HG03520 (cell line): ENCODE data around the gene PRKG1.

ENCODE experiments used
- ATAC-seq: cut with Tn5 transposase; IDR thresholded peaks from one replicate; pipeline ENCODE4 v1.9.1; 2021; ENCODE audit warnings: mild to moderate bottlenecking, moderate library complexity; ENCODE audit not compliant: unreplicated experiment

Gene PRKG1

GRCh38 chr10:52313933-52314821 lies 1239.9 kb downstream of the PRKG1 start, which contains the start of gene DKK1:
Gene DKK1 (plus strand): TSS chr10:52314281. CDS start chr10:52314435, 154 bp downstream.
- peak; percentile 61 for ATAC-seq

- ATAC-seq = no peak
Measured at GRCh38 chr10:52314822-52315552, 1240.7 kb downstream of the PRKG1 start.

DNA sequence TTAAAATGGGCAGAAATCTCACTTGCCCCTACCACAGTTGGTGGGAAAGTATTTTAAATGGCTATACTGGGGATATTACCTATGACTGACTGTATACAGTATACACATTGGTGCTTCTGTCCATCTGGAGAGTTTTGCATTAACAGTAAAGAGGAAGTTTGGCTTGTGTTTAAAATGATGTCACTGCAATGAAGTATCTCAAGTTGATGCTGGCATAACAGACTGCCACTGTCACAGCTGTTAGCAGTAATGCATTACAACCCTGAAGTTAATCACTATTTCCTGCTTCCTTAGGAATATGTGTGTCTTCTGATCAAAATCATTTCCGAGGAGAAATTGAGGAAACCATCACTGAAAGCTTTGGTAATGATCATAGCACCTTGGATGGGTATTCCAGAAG lies 1241.7 kb downstream of the PRKG1 start:
- no peak for ATAC-seq

DNA sequence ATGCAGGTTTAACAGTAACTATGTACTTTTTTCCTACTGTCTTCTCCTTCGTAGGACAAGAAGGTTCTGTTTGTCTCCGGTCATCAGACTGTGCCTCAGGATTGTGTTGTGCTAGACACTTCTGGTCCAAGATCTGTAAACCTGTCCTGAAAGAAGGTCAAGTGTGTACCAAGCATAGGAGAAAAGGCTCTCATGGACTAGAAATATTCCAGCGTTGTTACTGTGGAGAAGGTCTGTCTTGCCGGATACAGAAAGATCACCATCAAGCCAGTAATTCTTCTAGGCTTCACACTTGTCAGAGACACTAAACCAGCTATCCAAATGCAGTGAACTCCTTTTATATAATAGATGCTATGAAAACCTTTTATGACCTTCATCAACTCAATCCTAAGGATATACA lies 1242.2 kb downstream of the PRKG1 start:
- no peak for ATAC-seq

DNA sequence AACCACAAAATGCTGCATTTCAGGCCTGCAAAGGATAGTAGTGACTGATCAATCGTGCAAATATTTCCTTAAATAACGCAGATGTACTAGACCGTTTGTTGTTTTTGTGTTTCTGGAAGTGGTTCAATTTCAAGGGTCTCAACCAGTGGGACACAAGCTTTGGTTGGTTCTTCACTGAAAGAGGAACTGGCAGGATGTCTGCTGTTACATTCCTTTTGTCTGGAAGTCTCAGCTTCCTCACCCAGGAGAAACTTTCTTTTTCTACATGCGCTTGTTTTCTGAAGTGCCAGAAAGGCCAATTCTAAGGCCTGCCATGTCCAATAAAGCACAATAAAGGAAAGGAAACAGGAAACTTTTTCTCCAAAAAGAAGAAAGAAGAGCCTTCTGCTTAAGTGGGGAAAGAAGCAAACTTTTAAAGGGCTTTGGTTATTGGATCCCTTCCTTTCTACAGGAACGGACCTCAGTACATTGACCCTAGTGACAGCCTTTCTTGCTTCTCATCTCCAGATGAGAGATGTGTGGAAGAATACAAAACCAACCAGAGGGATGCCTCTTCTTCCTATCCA lies 1243.9 kb downstream of the PRKG1 start:
- ATAC-seq = no peak

DNA sequence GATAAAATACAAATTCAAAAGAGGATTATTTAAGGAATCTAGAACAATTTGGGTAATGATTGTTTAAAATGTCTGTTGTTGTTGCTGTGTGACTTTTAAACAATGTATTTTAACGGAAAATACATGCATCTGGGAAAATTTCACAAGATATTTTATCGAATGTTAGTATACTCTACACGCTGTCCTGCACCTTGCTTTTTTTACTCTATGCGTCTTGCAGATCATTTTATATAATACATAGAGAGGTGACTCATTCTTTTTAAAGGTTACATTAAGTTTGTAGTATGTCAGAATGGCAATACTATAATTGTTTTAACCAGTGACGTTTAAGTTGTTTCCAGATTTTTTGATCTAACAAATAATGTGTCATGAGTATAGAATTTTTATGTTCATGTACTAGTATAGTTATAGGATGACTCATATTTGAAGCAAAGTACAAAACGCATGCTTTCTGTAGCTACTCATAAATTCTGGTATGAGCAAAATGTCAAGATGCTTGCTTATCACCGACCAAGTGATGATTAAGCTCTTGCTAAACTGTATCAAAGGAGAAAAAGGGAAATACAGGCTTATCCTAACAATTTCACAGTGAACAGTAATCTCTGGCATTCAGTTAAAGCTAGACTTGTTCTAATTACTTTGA lies 1244.7 kb downstream of the PRKG1 start:
- no peak for ATAC-seq

GRCh38 chr10:52319926-52320325 lies 1245.6 kb downstream of the PRKG1 start:
- no peak for ATAC-seq

DNA sequence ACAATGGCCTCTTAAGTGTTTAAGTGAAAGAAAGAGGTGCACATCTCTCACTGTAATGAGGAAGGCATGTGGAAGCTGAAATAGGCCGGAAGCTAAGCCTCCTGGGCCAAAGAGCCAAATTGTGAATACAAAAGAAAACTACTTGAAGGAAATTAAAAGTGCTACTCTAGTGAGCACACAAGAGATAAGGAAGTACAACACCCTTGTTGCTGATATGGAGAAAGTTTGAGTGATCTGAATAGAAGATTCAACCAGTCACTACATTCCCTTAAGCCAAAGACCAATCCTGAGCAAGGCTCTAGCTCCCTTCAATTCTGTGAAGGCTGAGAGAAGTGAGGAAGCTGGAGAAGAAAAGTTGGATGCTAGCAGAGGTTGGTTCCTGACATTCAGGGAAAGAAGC lies 1248.0 kb downstream of the PRKG1 start:
- no peak for ATAC-seq

DNA sequence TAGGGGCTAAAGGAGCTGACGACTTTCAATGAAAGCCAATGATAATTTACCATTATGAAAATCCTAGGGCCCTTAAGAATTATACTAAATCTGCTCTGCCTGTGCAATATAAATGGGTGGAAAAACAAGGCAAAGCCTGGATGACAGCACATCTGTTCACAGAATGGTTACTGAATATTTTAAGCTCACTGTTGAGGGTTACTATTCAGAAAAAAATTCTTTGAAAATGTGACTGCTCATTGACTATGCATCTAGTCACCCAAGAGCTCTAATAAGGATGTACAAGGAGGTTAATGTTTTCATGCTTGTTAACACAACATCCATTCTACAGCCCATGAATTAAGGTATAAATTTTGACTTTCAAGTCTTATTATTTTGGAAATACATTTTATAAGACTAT lies 1248.6 kb downstream of the PRKG1 start:
- ATAC-seq = no peak

GRCh38 chr10:52326382-52326781 lies 1252.1 kb downstream of the PRKG1 start:
- no peak for ATAC-seq

DNA sequence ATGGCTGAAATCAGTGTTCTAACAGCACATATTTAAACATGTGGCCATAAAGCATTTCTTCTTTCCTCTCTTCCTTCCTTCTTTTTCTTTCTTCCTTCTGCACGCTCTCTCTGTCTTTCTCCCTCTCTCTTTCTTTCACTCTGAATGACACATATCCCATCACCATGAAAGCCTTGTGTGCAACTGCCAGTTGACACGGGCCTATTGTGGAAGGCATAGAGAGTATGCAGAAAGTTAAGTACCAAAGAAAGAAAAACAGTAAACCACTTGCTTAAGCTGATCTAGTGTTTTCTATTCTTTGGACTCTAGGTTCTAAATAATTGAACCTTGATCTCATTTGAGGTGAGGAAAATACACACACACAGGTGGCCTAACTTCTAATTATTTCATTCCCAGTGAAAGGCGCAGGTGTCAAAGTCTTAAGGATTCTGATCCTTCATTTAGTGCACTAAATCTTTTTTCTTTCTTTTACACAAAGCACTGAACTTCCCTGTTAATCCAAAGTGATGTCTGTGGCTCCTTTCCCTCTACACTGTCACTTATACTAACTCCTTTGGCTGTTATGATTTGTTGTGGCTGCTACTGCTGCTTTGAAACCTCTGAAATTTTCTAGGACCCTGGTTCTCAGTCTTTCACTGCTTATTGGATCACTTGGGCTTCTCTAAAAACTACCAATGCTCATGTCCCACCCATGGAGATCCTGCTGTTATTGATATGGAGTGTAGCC lies 1257.5 kb downstream of the PRKG1 start:
- ATAC-seq = no peak

DNA sequence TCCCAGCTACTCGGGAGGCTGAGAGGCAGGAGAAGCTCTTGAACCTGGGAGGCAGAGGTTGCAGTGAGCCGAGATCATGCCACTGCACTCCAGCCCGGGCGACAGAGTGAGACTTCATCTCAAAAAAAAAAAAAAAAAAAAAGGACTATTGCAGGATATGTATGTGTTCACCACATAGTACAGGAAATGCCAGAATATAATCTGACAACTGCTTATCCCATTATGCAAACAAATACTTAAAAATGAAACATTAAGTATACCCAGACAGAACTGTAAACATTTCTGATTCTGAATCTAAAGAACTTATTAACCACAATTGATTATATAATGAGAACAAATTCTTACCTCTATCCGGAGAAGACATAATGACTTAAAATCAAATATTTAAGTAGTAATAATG lies 1258.5 kb downstream of the PRKG1 start:
- ATAC-seq = no peak

- no peak for ATAC-seq
Measured at GRCh38 chr10:52334595-52334994, 1260.3 kb downstream of the PRKG1 start.

DNA sequence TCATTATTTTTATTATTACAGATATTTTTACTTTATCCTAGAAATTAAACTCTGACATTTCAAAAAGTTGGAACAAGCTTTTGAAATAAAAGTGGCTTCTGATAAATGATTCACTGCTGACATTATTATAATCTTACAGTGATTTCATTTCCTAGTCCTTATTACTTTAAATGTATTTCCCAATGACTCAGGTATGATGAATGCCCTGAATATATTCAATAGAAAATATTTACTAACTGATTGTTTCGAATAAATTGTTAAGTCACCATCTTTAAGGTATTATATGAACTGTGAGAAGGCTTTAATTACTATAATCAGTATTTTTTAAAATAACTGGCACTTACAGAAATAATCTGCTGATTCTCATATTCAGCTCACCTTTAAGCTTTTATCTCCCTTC lies 1261.4 kb downstream of the PRKG1 start:
- no peak for ATAC-seq

DNA sequence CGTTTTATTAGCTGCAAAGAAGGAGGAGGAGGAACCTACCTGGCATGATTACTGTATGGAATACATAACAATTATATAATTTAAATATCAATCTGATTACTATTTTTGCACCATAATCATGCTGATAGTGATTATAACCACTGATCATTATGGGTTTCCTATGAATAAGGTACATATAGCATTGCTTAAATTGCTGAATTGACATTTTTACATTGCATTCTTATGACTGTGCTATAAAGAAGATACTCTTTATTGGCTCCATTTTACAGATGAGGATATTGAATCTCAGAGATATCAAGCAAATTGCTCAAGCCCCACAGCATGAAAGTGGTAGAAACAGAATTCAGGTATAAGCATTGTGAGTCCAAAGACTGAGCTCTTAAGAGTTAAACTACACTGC lies 1262.9 kb downstream of the PRKG1 start:
- ATAC-seq = no peak

DNA sequence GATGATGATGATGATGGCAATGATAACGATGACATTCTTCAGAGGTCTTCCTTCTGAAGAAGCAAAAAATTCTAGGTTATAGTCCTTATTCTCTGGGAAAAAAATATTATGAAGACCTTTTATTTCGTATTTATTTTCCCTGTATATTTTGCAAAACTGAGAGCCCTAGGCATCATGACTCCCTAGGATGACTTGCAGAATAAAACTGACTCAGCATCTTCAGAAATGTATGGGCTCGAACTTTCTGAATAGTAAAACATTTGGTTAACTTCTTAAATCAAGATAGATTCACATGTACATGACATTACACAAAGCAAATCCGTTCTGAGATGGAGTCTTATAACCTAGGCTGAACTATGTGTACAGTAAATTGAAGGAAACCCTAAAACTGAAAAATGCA lies 1269.2 kb downstream of the PRKG1 start:
- no peak for ATAC-seq

- no peak for ATAC-seq
Measured at GRCh38 chr10:52346394-52347326, 1272.4 kb downstream of the PRKG1 start.

GRCh38 chr10:52347327-52347667 lies 1273.0 kb downstream of the PRKG1 start:
- ATAC-seq = no peak
